Measurements from ENCODE around the gene THSD7A. TPM values are rescaled to one million over a fixed set of nuclear protein-coding genes. Genes with fewer than 3 reads are reported as not detected.

THSD7A gene
- total RNA-seq, 1 donor, result 0.43 TPM

GRCh38 chr7:11665357-11665756 is 166.6 kb downstream of the THSD7A start:
- DNase-seq (ENCODE audit: low read depth), result peak; percentile 18
- H3K4me3 ChIP-seq (ENCODE audit: low read depth, low read length), result no peak overlapping the region
- TF ChIP-seq CTCF (IDR thresholded peaks at IDR 0.05; ENCODE audit: insufficient read depth, low read depth, low read length), result no peak

GRCh38 chr7:11655642-11656041 is 176.4 kb downstream of the THSD7A start:
- no peak for TF ChIP-seq CTCF (IDR thresholded peaks at IDR 0.05; ENCODE audit: insufficient read depth, low read depth, low read length)
- DNase-seq (ENCODE audit: low read depth), result no peak
- no peak overlapping the region for H3K4me3 ChIP-seq (ENCODE audit: low read depth, low read length)

GRCh38 chr7:11655163-11655562 is 176.8 kb downstream of the THSD7A start:
- no peak for DNase-seq (ENCODE audit: low read depth)
- no peak overlapping the region for H3K4me3 ChIP-seq (ENCODE audit: low read depth, low read length)
- no peak for TF ChIP-seq CTCF (IDR thresholded peaks at IDR 0.05; ENCODE audit: insufficient read depth, low read depth, low read length)

- no peak for TF ChIP-seq CTCF (IDR thresholded peaks at IDR 0.05; ENCODE audit: insufficient read depth, low read depth, low read length)
- DNase-seq (ENCODE audit: low read depth), result no peak
- no peak overlapping the region for H3K4me3 ChIP-seq (ENCODE audit: low read depth, low read length)
These were observed 181.5 kb downstream of the THSD7A start for GRCh38 chr7:11650500-11650899.

GRCh38 chr7:11650030-11650429 is 182.0 kb downstream of the THSD7A start:
- no peak overlapping the region for H3K4me3 ChIP-seq (ENCODE audit: low read depth, low read length)
- no peak for DNase-seq (ENCODE audit: low read depth)
- TF ChIP-seq CTCF (IDR thresholded peaks at IDR 0.05; ENCODE audit: insufficient read depth, low read depth, low read length), result no peak

GRCh38 chr7:11648980-11649379 is 183.0 kb downstream of the THSD7A start:
- no peak for TF ChIP-seq CTCF (IDR thresholded peaks at IDR 0.05; ENCODE audit: insufficient read depth, low read depth, low read length)
- no peak overlapping the region for H3K4me3 ChIP-seq (ENCODE audit: low read depth, low read length)
- no peak for DNase-seq (ENCODE audit: low read depth)

- TF ChIP-seq CTCF (IDR thresholded peaks at IDR 0.05; ENCODE audit: insufficient read depth, low read depth, low read length), result no peak
- DNase-seq (ENCODE audit: low read depth), result no peak
- no peak overlapping the region for H3K4me3 ChIP-seq (ENCODE audit: low read depth, low read length)
These were observed 183.9 kb downstream of the THSD7A start for GRCh38 chr7:11648101-11648500.

All from fibroblast of villous mesenchyme (primary cell).